ENCODE data around the gene PTPN20. TPM values are rescaled to one million over a fixed set of nuclear protein-coding genes. Genes with fewer than 3 reads are reported as not detected.

PTPN20 gene
- total and polyA plus RNA-seq, 2 of the 4 experiments (the other 2 are of a cell fraction): 0.14 TPM; not detected in 1

DNA sequence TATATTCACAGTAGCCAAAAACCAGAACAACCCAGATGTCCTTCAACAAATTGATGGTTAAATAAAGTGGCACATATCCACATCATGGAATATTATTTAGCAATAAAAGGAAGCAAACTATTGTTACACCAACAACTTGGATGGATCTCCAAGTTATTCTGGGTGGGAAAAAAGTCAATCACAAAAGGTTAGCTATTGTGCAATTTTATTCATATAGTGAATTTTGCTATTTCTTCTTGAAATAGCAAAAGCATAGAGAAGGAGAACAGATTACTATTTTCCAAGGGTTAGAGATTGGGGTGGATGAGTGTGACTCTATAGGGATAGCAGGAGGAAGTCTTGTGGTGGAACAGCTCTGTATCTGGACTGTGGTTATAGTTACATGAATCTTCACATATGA lies 87.0 kb downstream of the PTPN20 start:
- no peak overlapping the region for H3K4ac ChIP-seq (ENCODE audit: low read depth, low read length)
- H2AK9ac ChIP-seq (replicated peaks; ENCODE audit: low read depth, low read length, poor library complexity): no peak overlapping the region
- H3K4me1 ChIP-seq (ENCODE audit: control insufficient read depth, insufficient read depth, low read length): peaks cover under 1% of the 10 kb centered on the region; the same call in 1 of the 2 replicates
- no peaks in the 10 kb centered on the region for H3K79me1 ChIP-seq (ENCODE audit: low read depth in 1 of 2, low read length in 2 of 2)
- H3K9me1 ChIP-seq (ENCODE audit: insufficient read depth, low read length): no peaks in the 10 kb centered on the region
- H3K18ac ChIP-seq (ENCODE audit: low read depth, low read length): no peak overlapping the region
- H2BK5ac ChIP-seq (ENCODE audit: low read depth, low read length, poor library complexity, severe bottlenecking): no peak overlapping the region
- BruUV-seq (replicated peaks): no TSS peak
- H2BK15ac ChIP-seq (ENCODE audit: low read depth, low read length): no peak overlapping the region
- no peak overlapping the region for H4K5ac ChIP-seq (ENCODE audit: low read depth, low read length)
- H3K14ac ChIP-seq (replicated peaks; ENCODE audit: low read depth, low read length): no peak overlapping the region
- no peaks in the 10 kb centered on the region for H3K36me3 ChIP-seq (ENCODE audit: control insufficient read depth, insufficient read depth, low read length)
- H4K91ac ChIP-seq (ENCODE audit: insufficient read depth, low read depth, low read length): no peak overlapping the region
- TF ChIP-seq CEBPB (IDR thresholded peaks at IDR 0.05; ENCODE audit: low read depth, low read length) (peak; percentile 48; the same call in 1 of the 2 replicates), ELK1 (IDR thresholded peaks at IDR 0.05; ENCODE audit: borderline replicate concordance, low read depth, low read length) (no peak)
- H3K27ac ChIP-seq (ENCODE audit: insufficient read depth, low read length): no peak overlapping the region
- intact Hi-C loops (cut with micrococcal nuclease): loop anchor here (10.0 kb wide), 1 partner anchor 317 kb away; no protein-coding TSS in a partner anchor
- no peak overlapping the region for H2AFZ ChIP-seq (replicated peaks; ENCODE audit: low read length, poor library complexity)
- CTCF ChIA-PET: no interaction called here
- dilution Hi-C loops (cut with HindIII; ENCODE audit: low sequenced_read_pairs, unreplicated experiment): no loop called here
- H4K8ac ChIP-seq (ENCODE audit: low read depth in 2 of 2, low read length in 2 of 2): no peak overlapping the region
- in situ Hi-C loops (cut with MboI; ENCODE audit: low sequenced_read_pairs): no loop called here
- H3K27me3 ChIP-seq (ENCODE audit: control insufficient read depth, insufficient read depth, low read length): peaks cover 9% of the 10 kb centered on the region
- H2BK120ac ChIP-seq (ENCODE audit: low read depth, low read length): no peak overlapping the region
- H2AK5ac ChIP-seq (ENCODE audit: low read depth, low read length): no peak overlapping the region
- no peak overlapping the region for H3K9ac ChIP-seq (ENCODE audit: low read depth, low read length)
- no peak overlapping the region for H3K23ac ChIP-seq (ENCODE audit: low read depth, low read length)
- no peak overlapping the region for H3K56ac ChIP-seq (ENCODE audit: extremely low read depth, insufficient read depth, low read length)
- H3K4me2 ChIP-seq (ENCODE audit: low read depth, low read length): no peak overlapping the region
- POLR2A ChIA-PET (ENCODE audit: unreplicated experiment): no interaction called here
- no peak overlapping the region for H3K4me3 ChIP-seq (ENCODE audit: insufficient read depth, low read depth, low read length)
- no peak overlapping the region for H2BK20ac ChIP-seq (ENCODE audit: low read depth, low read length)
- H3K9me3 ChIP-seq (ENCODE audit: control insufficient read depth, insufficient read depth, low read length): no peaks in the 10 kb centered on the region
- ATAC-seq (ENCODE audit: low read depth) (no peak), DNase-seq (no peak)
- no peaks in the 10 kb centered on the region for H4K20me1 ChIP-seq (ENCODE audit: insufficient read depth, low read length)

All from IMR-90 (cell line).